ENCODE measurements around the gene PTGER3.

DNA sequence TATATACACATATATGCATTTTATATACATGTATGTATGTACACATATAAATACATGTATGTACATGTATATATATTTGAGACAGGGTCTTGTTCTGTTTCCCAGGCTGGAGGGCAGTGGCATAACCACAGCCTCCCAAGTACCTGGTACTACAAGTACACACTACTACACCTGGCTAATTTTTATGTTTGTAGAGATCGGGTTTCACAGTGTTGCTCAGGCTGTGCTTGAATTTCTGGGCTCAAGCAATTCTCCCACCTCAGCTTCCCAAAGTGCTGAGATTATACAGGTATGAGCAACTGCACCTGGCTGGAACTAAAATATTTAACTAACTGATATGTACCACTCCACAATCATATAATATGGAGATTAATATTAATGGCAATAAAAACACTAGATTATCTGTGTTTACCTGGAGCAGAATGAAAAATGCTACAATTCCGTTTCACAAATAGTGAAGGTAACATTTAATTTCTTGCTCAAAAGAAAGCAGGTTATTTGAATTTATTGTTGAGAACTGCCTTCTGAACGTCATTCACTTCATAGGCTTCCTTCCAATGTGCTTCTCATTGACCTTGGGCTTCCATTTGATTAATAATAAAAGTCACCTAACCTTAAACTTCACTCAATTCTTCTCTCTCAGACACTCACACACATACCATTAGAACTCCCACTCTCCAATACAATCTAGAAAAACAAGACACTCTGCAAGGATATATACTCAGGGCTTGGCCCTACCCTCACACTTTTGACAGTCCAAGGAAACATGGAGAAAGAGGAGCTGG lies 57.0 kb downstream of the PTGER3 start:
- TF ChIP-seq, protein P1, sequence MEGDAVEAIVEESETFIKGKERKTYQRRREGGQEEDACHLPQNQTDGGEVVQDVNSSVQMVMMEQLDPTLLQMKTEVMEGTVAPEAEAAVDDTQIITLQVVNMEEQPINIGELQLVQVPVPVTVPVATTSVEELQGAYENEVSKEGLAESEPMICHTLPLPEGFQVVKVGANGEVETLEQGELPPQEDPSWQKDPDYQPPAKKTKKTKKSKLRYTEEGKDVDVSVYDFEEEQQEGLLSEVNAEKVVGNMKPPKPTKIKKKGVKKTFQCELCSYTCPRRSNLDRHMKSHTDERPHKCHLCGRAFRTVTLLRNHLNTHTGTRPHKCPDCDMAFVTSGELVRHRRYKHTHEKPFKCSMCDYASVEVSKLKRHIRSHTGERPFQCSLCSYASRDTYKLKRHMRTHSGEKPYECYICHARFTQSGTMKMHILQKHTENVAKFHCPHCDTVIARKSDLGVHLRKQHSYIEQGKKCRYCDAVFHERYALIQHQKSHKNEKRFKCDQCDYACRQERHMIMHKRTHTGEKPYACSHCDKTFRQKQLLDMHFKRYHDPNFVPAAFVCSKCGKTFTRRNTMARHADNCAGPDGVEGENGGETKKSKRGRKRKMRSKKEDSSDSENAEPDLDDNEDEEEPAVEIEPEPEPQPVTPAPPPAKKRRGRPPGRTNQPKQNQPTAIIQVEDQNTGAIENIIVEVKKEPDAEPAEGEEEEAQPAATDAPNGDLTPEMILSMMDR (IDR thresholded peaks at IDR 0.05), result no peak
- TF ChIP-seq POLR2AphosphoS5 (IDR thresholded peaks at IDR 0.05; ENCODE audit: low read depth, low read length) (no peak), SIN3A (IDR thresholded peaks at IDR 0.05; ENCODE audit: borderline replicate concordance, insufficient read depth, low read depth, low read length) (no peak), TCF7L2 (IDR thresholded peaks at IDR 0.05; ENCODE audit: low read depth, low read length) (no peak)
- TF ChIP-seq, protein P2, sequence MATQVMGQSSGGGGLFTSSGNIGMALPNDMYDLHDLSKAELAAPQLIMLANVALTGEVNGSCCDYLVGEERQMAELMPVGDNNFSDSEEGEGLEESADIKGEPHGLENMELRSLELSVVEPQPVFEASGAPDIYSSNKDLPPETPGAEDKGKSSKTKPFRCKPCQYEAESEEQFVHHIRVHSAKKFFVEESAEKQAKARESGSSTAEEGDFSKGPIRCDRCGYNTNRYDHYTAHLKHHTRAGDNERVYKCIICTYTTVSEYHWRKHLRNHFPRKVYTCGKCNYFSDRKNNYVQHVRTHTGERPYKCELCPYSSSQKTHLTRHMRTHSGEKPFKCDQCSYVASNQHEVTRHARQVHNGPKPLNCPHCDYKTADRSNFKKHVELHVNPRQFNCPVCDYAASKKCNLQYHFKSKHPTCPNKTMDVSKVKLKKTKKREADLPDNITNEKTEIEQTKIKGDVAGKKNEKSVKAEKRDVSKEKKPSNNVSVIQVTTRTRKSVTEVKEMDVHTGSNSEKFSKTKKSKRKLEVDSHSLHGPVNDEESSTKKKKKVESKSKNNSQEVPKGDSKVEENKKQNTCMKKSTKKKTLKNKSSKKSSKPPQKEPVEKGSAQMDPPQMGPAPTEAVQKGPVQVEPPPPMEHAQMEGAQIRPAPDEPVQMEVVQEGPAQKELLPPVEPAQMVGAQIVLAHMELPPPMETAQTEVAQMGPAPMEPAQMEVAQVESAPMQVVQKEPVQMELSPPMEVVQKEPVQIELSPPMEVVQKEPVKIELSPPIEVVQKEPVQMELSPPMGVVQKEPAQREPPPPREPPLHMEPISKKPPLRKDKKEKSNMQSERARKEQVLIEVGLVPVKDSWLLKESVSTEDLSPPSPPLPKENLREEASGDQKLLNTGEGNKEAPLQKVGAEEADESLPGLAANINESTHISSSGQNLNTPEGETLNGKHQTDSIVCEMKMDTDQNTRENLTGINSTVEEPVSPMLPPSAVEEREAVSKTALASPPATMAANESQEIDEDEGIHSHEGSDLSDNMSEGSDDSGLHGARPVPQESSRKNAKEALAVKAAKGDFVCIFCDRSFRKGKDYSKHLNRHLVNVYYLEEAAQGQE (IDR thresholded peaks at IDR 0.05; ENCODE audit: insufficient read depth in 1 of 2, low read depth in 2 of 2, low read length in 1 of 2), result no peak

Data from Panc1 (cell line).